ENCODE data around the gene SCEL.

SCEL gene

GRCh38 chr13:77545626-77546412 is 10.3 kb downstream of the SCEL start:
- in situ Hi-C loops (cut with MboI; ENCODE audit: low pct_unique_long_range_greater_than_20kb, low sequenced_read_pairs): no loop called here
- no peak for DNase-seq

GRCh38 chr13:77548095-77548494 is 12.6 kb downstream of the SCEL start:
- DNase-seq: no peak
- in situ Hi-C loops (cut with MboI; ENCODE audit: low pct_unique_long_range_greater_than_20kb, low sequenced_read_pairs): no loop called here

GRCh38 chr13:77548594-77548993 is 13.1 kb downstream of the SCEL start:
- no peak for DNase-seq

DNA sequence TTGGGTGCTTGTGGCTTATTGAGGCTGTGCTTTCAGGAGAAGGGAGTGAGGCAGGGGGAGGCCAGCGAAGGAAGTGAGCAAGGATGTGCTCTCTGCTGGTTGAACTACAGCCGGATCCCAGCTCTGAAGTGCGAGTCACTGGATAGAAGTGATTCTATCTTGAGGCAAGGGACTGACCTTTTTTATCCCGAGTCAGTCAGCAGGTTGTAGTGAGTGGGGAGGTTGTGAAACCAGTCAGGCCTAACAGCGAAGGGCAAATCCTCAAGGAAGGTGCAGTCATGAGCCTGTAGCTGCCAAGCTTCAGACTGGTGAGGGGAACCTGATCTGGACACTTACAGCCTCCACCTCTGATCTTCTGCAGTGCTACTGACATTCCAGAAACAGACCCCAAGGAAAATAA is 18.6 kb downstream of the SCEL start:
- in situ Hi-C loops (cut with MboI; ENCODE audit: low pct_unique_long_range_greater_than_20kb, low sequenced_read_pairs): no loop called here

More at GRCh38 chr13:77548594-77548993, 13.1 kb downstream of the SCEL start:
- in situ Hi-C loops (cut with MboI; ENCODE audit: low pct_unique_long_range_greater_than_20kb, low sequenced_read_pairs): no loop called here

GRCh38 chr13:77555246-77555645 is 19.7 kb downstream of the SCEL start:
- no peak for DNase-seq
- in situ Hi-C loops (cut with MboI; ENCODE audit: low pct_unique_long_range_greater_than_20kb, low sequenced_read_pairs): no loop called here

More for the DNA sequence above, 18.6 kb downstream of the SCEL start:
- DNase-seq: no peak

GRCh38 chr13:77558016-77558415 is 22.5 kb downstream of the SCEL start:
- in situ Hi-C loops (cut with MboI; ENCODE audit: low pct_unique_long_range_greater_than_20kb, low sequenced_read_pairs): no loop called here
- DNase-seq: no peak

- DNase-seq: peak; percentile 14
- in situ Hi-C loops (cut with MboI; ENCODE audit: low pct_unique_long_range_greater_than_20kb, low sequenced_read_pairs): no loop called here
These were observed 27.6 kb downstream of the SCEL start for GRCh38 chr13:77563111-77563510.

- DNase-seq: peak; percentile 53
- in situ Hi-C loops (cut with MboI; ENCODE audit: low pct_unique_long_range_greater_than_20kb, low sequenced_read_pairs): no loop called here
These were observed 30.1 kb downstream of the SCEL start for GRCh38 chr13:77565635-77566034.

GRCh38 chr13:77571956-77572355 is 36.5 kb downstream of the SCEL start:
- DNase-seq: no peak
- in situ Hi-C loops (cut with MboI; ENCODE audit: low pct_unique_long_range_greater_than_20kb, low sequenced_read_pairs): no loop called here

GRCh38 chr13:77574096-77574495 is 38.6 kb downstream of the SCEL start:
- no peak for DNase-seq
- in situ Hi-C loops (cut with MboI; ENCODE audit: low pct_unique_long_range_greater_than_20kb, low sequenced_read_pairs): no loop called here

DNA sequence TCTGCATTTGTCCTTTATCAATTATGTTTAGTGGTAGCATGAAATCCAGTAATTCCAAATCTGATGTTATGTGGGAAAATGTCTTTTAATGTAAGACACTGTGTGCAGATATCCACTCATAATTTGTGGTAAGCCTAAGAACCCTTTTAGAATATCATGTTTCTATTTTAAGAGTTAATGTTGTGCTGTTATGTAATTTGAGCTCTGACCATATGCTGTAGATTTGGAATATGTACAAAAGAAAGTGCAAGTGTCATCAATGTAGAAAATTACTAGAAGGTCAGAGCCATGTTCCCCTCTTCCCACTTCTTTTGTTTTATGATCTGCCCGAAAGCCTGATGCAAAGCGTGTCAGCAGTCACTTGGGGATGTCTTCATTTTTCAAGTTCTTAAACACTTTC is 44.5 kb downstream of the SCEL start:
- no peak for DNase-seq
- in situ Hi-C loops (cut with MboI; ENCODE audit: low pct_unique_long_range_greater_than_20kb, low sequenced_read_pairs): no loop called here

GRCh38 chr13:77580748-77581147 is 45.2 kb downstream of the SCEL start:
- in situ Hi-C loops (cut with MboI; ENCODE audit: low pct_unique_long_range_greater_than_20kb, low sequenced_read_pairs): no loop called here
- no peak for DNase-seq

GRCh38 chr13:77583581-77583980 is 48.1 kb downstream of the SCEL start:
- no peak for DNase-seq
- in situ Hi-C loops (cut with MboI; ENCODE audit: low pct_unique_long_range_greater_than_20kb, low sequenced_read_pairs): no loop called here

- DNase-seq: no peak
- in situ Hi-C loops (cut with MboI; ENCODE audit: low pct_unique_long_range_greater_than_20kb, low sequenced_read_pairs): no loop called here
These were observed 48.6 kb downstream of the SCEL start for GRCh38 chr13:77584106-77584505.

DNA sequence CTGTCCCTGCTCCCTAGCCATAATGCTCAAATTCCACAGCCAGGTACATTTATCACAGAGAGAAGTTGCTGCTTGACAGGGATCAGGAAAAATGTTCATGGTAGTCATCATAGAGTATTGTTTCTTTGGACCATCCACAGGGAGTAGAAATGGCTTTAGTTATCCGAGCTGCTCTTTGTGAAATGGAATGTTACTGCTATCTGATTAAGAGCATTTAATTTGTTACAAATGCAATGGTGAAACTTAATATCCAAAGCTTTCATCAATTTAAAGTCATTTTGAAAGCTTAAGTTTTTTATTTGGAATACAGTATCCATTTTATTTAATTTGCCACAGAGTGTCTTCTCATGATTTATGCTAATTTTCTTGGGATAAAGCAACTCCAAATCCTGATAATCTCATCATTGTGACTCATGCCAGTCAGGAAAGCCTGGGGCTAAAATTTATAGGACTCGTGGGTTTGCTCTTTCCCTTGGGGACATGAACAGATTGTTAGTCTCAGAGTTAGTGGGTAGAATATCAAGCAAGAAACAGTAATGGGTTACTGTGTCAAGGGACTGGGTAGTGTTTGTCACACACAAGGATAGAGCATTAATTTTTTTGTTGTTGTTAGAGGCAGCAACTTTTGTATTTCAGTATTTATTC is 59.8 kb downstream of the SCEL start:
- no peak for DNase-seq
- in situ Hi-C loops (cut with MboI; ENCODE audit: low pct_unique_long_range_greater_than_20kb, low sequenced_read_pairs): no loop called here

DNA sequence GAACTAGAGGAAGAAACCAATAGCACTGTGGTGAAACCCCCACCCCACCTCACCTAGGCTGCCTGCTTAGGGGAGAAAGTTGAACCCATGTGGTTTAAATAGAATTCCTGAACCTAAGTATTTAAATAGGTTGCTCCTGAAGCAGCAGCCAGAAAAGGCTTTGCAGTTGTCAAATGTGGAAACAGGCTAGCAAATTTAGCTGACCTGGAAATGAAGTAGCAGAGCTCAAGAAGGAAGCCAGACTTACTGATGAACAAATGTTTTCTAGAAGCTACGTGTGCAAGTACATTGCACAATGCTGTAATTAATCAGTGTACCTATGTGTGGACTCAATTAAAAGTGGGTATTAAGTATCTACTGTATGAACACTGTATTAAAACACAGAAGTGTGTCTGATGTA is 61.3 kb downstream of the SCEL start:
- in situ Hi-C loops (cut with MboI; ENCODE audit: low pct_unique_long_range_greater_than_20kb, low sequenced_read_pairs): no loop called here

GRCh38 chr13:77599351-77599750 is 63.8 kb downstream of the SCEL start:
- in situ Hi-C loops (cut with MboI; ENCODE audit: low pct_unique_long_range_greater_than_20kb, low sequenced_read_pairs): no loop called here
- no peak for DNase-seq

More for the DNA sequence above, 61.3 kb downstream of the SCEL start:
- no peak for DNase-seq

DNA sequence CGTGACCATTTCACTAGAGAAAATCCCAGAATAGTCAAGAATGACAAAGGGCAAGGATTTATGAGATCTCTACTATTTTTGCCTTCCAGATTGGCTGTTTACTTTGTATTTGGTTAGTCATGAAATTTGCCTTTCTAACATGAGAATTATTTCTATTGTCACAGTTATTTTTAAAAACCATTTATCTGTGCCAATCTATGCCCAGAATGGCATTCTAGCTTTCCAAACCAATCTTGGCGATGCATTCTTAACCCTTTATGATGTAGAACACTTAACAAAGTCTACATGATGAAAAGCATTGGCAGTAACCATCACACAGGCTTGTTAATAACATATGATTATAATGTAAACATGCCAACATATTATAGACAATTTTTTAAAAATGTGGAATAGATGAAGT is 65.2 kb downstream of the SCEL start:
- DNase-seq: no peak
- in situ Hi-C loops (cut with MboI; ENCODE audit: low pct_unique_long_range_greater_than_20kb, low sequenced_read_pairs): no loop called here

DNA sequence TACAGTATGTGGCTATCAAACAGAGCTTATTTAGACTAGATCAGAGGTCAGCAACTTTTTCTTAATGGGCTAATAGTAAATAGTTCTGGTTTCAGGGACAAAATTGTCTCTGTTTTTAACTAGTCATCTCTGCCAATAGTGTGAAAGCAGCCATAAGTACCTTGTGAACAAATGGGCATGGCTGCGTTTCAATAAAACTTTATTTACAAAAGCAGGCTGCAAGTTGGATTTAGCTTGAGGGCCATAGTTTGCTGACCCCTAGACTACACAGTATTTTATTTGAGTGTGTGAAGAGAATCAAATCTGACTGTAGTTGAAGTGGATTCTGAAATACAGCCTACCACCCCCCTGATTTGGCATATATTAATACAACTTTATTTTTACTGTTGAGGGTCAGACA is 75.6 kb downstream of the SCEL start:
- no peak for DNase-seq
- in situ Hi-C loops (cut with MboI; ENCODE audit: low pct_unique_long_range_greater_than_20kb, low sequenced_read_pairs): no loop called here

- in situ Hi-C loops (cut with MboI; ENCODE audit: low pct_unique_long_range_greater_than_20kb, low sequenced_read_pairs): no loop called here
- no peak for DNase-seq
These were observed 80.5 kb downstream of the SCEL start for GRCh38 chr13:77616027-77616426.

DNA sequence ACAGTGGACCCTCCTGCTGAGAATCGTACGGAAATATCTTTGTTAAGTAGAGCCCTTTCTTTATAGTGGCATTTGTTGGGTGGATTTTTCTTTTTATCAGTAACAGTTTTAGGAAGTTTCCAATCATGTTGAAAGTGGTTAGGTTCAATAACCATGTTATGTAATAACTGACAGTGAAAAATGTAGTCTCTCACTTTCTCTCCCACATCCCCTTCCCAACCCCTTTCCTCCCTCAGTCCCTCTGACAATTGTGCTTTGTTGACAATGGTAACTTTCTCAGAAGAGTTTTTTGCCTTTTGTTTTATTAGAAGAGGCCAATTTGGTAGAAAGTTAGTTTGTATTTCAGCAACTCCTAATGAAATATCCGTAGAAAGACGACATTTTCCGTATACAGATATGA is 84.1 kb downstream of the SCEL start:
- DNase-seq: no peak
- in situ Hi-C loops (cut with MboI; ENCODE audit: low pct_unique_long_range_greater_than_20kb, low sequenced_read_pairs): no loop called here
